Skeletal muscle satellite cell (primary cell): ENCODE results near the gene RIN3.
"Not testable (repeated sequence)": the region's sequence is repeated elsewhere in the genome, so short reads cannot be mapped to it uniquely, and the experiment has no call there.

ENCODE experiments used
- H3K27me3 ChIP-seq: 2 replicates; pipeline ENCODE4 v1.7.0; 2013; ENCODE audit warnings: low read length; ENCODE audit not compliant: control insufficient read depth, insufficient read depth
- H3K36me3 ChIP-seq: 2 replicates; pipeline ENCODE4 v1.7.0; 2013; ENCODE audit warnings: mild to moderate bottlenecking, control low read depth, low read length; ENCODE audit not compliant: insufficient read depth
- H3K4me1 ChIP-seq: 2 replicates; pipeline ENCODE4 v1.7.0; 2013; ENCODE audit warnings: low read length; ENCODE audit not compliant: control insufficient read depth, insufficient read depth
- H3K4me2 ChIP-seq: 2 replicates; pipeline ENCODE4 v1.7.0; 2013; ENCODE audit warnings: mild to moderate bottlenecking, low read length
- H3K4me3 ChIP-seq: 2 replicates; pipeline ENCODE4 v1.7.0; 2013; ENCODE audit warnings: low read length
- H3K9ac ChIP-seq: 2 replicates; pipeline ENCODE4 v1.7.0; 2013; ENCODE audit warnings: mild to moderate bottlenecking, low read depth, low read length, moderate library complexity
- H3K9me3 ChIP-seq: replicated peaks from 2 replicates; pipeline ENCODE4 v1.7.0; 2013; ENCODE audit warnings: mild to moderate bottlenecking, control low read depth, low read length

Gene RIN3

GRCh38 chr14:92632546-92633273 lies 119.1 kb downstream of the RIN3 start:
- Histone ChIP-seq H3K27me3 (no peaks in the 10 kb centered on the region), H3K4me1 (no peaks in the 10 kb centered on the region), H3K9me3 (peaks cover 2% of the 10 kb centered on the region), H3K4me3 (no peak overlapping the region), H3K4me2 (no peak overlapping the region), H3K9ac (no peak overlapping the region), H3K36me3 (no peaks in the 10 kb centered on the region)

GRCh38 chr14:92633274-92633616 lies 119.7 kb downstream of the RIN3 start:
- peak overlapping the region; percentile 1 for H3K9ac ChIP-seq
- no peak overlapping the region for H3K4me3 ChIP-seq

DNA sequence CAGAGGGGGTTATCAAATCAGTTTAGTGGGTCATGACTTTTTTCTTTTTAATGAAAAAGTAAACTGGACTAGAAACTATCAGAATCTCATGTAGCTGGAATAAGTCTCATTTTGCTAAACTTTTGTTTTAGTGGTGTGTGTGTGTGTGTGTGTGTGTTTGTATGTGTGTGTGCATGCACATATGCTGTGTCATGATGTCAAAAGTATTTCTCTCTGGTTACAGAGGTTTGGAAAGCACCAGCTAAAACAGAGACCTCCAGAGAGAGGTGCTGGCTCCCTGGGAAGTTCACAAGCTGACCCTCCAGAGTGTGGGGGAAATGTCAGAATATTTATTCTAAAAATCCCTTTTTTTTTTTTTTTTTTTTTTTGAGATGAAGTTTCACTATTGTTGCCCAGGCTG lies 120.1 kb downstream of the RIN3 start:
- H3K4me1 ChIP-seq: no peaks in the 10 kb centered on the region
- H3K9me3 ChIP-seq: no peaks in the 10 kb centered on the region
- no peaks in the 10 kb centered on the region for H3K27me3 ChIP-seq
- peak overlapping the region; percentile 1 for H3K9ac ChIP-seq
- no peak overlapping the region for H3K4me3 ChIP-seq
- no peak overlapping the region for H3K4me2 ChIP-seq
- no peaks in the 10 kb centered on the region for H3K36me3 ChIP-seq

More at GRCh38 chr14:92633274-92633616, 119.7 kb downstream of the RIN3 start:
- no peaks in the 10 kb centered on the region for H3K27me3 ChIP-seq
- H3K4me2 ChIP-seq: no peak overlapping the region
- H3K4me1 ChIP-seq: no peaks in the 10 kb centered on the region
- H3K36me3 ChIP-seq: no peaks in the 10 kb centered on the region
- no peaks in the 10 kb centered on the region for H3K9me3 ChIP-seq

GRCh38 chr14:92635031-92635430 lies 121.5 kb downstream of the RIN3 start:
- no peak overlapping the region for H3K9ac ChIP-seq
- H3K9me3 ChIP-seq: no peaks in the 10 kb centered on the region
- H3K4me3 ChIP-seq: no peak overlapping the region
- no peaks in the 10 kb centered on the region for H3K27me3 ChIP-seq
- no peaks in the 10 kb centered on the region for H3K36me3 ChIP-seq
- H3K4me1 ChIP-seq: no peaks in the 10 kb centered on the region
- no peak overlapping the region for H3K4me2 ChIP-seq

DNA sequence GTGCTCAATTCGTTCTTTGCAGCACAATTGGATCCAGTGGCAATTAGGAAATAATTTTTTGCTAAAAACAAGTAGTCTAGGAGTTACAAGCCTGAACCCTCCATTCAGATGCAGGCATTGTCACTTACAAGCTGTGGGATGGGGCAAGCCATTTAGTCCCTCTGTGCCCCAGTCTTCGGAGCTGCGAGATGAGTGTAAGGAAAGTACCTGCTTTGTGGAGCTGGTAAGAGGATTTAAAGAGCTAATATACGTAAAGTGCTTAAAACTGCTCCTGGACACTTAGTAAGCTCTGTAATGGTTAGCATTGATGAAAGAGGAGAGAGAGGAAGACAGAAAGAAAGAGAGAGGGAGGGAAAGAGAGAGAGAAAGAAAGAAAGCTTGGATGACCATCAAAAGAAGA lies 122.3 kb downstream of the RIN3 start:
- no peaks in the 10 kb centered on the region for H3K27me3 ChIP-seq
- H3K9me3 ChIP-seq: no peaks in the 10 kb centered on the region
- no peak overlapping the region for H3K4me3 ChIP-seq
- H3K4me2 ChIP-seq: no peak overlapping the region
- no peaks in the 10 kb centered on the region for H3K4me1 ChIP-seq
- no peak overlapping the region for H3K9ac ChIP-seq
- no peaks in the 10 kb centered on the region for H3K36me3 ChIP-seq

GRCh38 chr14:92637228-92637627 lies 123.6 kb downstream of the RIN3 start:
- no peak overlapping the region for H3K4me3 ChIP-seq
- H3K36me3 ChIP-seq: no peaks in the 10 kb centered on the region

GRCh38 chr14:92637864-92638263 lies 124.3 kb downstream of the RIN3 start:
- Histone ChIP-seq H3K9ac (no peak overlapping the region), H3K36me3 (peaks cover 5% of the 10 kb centered on the region), H3K4me2 (no peak overlapping the region), H3K4me3 (no peak overlapping the region), H3K9me3 (no peaks in the 10 kb centered on the region), H3K27me3 (no peaks in the 10 kb centered on the region), H3K4me1 (no peaks in the 10 kb centered on the region)

More at GRCh38 chr14:92637228-92637627, 123.6 kb downstream of the RIN3 start:
- Histone ChIP-seq H3K27me3 (no peaks in the 10 kb centered on the region), H3K9me3 (no peaks in the 10 kb centered on the region), H3K4me2 (no peak overlapping the region), H3K9ac (no peak overlapping the region), H3K4me1 (no peaks in the 10 kb centered on the region)

GRCh38 chr14:92638266-92638665 lies 124.7 kb downstream of the RIN3 start:
- Histone ChIP-seq H3K4me3 (no peak overlapping the region), H3K9ac (no peak overlapping the region), H3K9me3 (no peaks in the 10 kb centered on the region), H3K27me3 (no peaks in the 10 kb centered on the region), H3K4me2 (no peak overlapping the region), H3K36me3 (peaks cover 5% of the 10 kb centered on the region), H3K4me1 (no peaks in the 10 kb centered on the region)

- H3K36me3 ChIP-seq: peaks cover 5% of the 10 kb centered on the region
- no peak overlapping the region for H3K9ac ChIP-seq
- no peaks in the 10 kb centered on the region for H3K9me3 ChIP-seq
- H3K4me3 ChIP-seq: no peak overlapping the region
- no peaks in the 10 kb centered on the region for H3K27me3 ChIP-seq
- peaks cover 2% of the 10 kb centered on the region for H3K4me1 ChIP-seq
- no peak overlapping the region for H3K4me2 ChIP-seq
Observed at GRCh38 chr14:92638904-92639303, 125.3 kb downstream of the RIN3 start.

DNA sequence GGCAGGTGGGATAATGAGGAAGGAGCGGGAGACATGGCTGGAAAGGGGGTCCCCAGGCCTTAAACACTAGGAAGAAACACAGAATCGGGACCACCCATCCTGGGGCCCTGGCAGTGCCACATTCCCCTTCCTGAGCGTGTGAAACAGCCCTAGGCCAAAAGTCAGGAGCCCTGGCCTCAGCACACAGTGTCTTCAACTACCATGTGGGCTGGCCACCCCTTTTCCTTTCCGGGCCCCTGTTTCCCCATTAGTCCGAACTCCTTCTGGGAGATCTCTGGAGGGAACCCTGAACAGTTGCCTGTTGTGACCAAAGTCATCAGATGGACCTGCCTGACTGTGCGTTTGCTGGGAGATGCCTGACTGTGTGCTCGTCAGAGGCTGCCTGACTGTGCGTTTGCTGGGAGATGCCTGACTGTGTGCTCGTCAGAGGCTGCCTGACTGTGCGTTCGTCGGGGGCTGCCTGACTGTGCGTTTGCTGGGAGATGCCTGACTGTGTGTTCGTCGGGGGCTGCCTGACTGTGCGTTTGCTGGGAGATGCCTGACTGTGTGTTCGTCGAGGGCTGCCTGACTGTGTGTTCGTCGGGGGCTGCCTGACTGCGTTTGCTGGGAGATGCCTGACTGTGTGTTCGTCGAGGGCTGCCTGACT lies 126.0 kb downstream of the RIN3 start:
- H3K9ac ChIP-seq, H3K4me1 ChIP-seq, H3K4me3 ChIP-seq, H3K9me3 ChIP-seq, H3K4me2 ChIP-seq, H3K27me3 ChIP-seq, H3K36me3 ChIP-seq: not testable (repeated sequence)

GRCh38 chr14:92641306-92641705 lies 127.7 kb downstream of the RIN3 start:
- Histone ChIP-seq H3K9me3 (no peaks in the 10 kb centered on the region), H3K27me3 (no peaks in the 10 kb centered on the region), H3K4me2 (no peak overlapping the region), H3K36me3 (peaks cover 17% of the 10 kb centered on the region), H3K4me3 (no peak overlapping the region), H3K9ac (no peak overlapping the region), H3K4me1 (peaks cover 15% of the 10 kb centered on the region)
